NCI-H2107 treated with DMSO at 0.1 percent for 48 hours (cell line): ENCODE results near the gene GPLD1.
"Not testable (repeated sequence)": the region's sequence is repeated elsewhere in the genome, so short reads cannot be mapped to it uniquely, and the experiment has no call there.

Source experiments
- DNase-seq: peaks from one replicate; lab custom pipeline; 2025; ENCODE audit not compliant: unreplicated experiment; lab: John Stamatoyannopoulos, UW

The GPLD1 gene

GRCh38 chr6:24415753-24416152 is 73.6 kb downstream of the GPLD1 start:
- DNase-seq = no peak

DNA sequence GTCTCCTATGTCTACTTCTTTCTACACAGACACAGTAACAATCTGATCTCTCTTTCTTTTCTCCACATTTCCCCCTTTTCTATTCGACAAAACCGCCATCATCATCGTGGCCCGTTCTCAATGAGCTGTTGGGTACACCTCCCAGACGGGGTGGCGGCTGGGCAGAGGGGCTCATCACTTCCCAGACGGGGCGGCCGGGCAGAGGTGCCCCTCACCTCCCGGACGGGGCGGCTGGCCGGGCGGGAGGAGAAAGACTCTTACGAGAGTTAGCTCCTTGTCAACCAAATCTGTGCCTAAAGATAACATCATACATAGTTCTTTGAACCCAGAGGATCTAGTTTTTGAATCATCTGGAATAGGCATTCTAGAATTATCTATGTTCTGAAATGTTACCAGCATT is 74.8 kb downstream of the GPLD1 start:
- not testable (repeated sequence) for DNase-seq

GRCh38 chr6:24412294-24412693 is 77.1 kb downstream of the GPLD1 start:
- DNase-seq = no peak

DNA sequence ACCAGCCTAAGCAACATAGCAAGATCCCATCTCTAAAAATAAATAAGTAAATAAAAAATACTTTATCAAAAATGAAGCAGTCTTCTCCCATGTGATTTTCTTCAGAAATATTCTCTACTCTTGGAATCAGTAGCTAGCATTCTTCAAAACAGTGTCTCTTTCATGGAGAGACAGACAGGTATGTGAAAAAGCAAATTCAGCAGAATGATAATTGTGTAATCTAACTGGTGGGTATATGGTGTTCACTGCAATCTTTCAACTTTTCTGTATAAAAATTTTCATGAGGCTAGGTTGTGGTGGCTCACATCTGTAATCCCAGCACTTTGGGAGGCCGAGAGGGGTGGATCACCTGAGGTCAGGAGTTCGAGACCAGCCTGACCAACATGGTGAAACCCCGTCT is 78.8 kb downstream of the GPLD1 start:
- no peak for DNase-seq

- no peak for DNase-seq
These were observed 80.5 kb downstream of the GPLD1 start for GRCh38 chr6:24408719-24409410.

GRCh38 chr6:24405262-24405661 is 84.1 kb downstream of the GPLD1 start:
- DNase-seq = no peak

GRCh38 chr6:24403501-24403824 is 85.9 kb downstream of the GPLD1 start:
- no peak for DNase-seq

DNA sequence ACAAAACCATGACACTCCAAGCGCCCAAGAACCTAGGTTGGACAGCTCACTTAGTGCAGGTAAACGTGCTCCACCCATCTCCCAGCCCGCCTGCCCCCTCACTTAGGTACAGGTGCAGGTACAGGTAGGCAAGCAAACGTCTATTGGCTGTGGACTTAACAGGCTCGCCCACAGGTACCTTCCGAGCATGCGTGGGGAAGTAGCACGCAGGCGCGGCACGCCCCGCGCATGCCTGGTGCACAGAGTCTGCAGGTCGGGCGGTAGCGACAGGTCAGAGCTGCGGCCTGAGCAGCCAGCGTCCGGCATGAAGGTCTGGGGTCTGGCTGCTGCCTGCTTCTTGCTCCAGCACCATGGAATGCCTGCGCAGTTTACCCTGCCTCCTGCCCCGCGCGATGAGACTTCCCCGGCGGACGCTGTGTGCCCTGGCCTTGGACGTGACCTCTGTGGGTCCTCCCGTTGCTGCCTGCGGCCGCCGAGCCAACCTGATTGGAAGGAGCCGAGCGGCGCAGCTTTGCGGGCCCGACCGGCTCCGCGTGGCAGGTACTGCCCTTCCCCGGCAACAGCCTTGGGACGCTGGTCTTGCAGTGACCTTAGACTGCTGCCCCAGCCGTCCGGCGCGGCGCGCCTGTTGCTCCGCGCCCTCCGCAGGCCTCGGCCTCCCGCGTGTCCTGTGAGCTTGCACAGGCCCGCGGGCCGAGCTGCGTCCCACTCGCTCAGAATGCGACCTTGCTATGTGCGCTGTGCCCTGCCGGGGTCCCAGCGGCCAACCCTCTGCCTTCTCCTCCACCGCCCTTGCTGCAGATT is 86.5 kb downstream of the GPLD1 start, which contains the start of gene MRS2:
TSS of gene MRS2 (plus strand) at position 240 of the 804 bp plus-strand sequence. CDS start at position 351, 111 bp downstream.
- peak; percentile 76 for DNase-seq

DNA sequence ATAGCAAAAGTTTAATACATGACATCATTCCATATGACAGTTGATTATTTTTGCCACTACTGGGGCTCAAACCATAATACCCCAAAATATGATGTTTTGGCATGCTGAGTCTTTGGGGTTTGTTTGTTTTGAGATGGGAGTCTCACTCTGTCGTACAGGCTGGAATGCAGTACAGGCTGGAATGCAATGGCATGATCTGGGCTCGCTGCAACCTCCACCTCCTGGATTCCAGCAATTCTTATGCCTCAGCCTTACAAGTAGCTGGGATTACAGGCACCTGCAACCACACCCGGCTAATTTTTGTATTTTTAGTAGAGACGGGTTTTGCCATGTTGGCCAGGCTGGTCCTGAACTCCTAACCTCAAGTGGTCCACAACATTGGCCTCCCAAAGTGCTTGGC is 87.9 kb downstream of the GPLD1 start:
- no peak for DNase-seq

DNA sequence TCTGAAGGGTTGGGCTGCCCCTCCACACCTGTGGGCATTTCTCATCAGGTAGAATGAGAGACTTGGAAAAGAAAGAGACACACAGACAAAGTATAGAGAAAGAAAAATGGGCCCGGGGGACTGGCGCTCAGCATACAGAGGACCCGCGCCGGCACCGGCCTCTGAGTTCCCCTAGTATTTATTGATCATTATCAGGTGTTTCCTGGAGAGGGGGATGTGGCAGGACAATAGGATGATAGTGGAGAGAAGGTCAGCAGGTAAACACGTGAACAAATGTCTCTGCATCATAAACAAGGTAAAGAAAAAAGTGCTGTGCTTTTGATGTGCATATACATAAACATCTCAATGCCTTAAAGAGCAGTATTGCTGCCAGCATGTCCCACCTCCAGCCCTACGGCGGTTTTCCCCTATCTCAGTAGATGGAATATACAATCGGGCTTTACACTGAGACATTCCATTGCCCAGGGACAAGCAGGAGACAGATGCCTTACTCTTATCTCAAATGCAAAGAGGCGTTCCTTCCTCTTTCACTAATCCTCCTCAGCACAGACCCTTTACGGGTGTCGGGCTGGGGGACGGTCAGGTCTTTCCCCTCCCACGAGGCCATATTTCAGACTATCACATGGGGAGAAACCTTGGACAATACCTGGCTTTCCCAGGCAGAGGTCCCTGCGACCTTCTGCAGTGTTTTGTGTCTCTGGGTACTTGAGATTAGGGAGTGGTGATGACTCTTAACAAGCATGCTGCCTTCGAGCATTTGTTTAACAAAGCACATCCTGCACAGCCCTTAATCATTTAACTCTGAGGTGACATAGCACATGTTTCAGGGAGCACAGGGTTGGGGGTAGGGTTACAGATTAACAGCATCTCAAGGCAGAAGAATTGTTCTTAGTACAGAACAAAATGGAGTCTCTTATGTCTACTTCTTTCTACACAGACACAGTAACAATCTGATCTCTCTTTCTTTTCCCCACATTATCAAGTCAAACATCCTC is 89.0 kb downstream of the GPLD1 start:
- DNase-seq = not testable (repeated sequence)

GRCh38 chr6:24397631-24398030 is 91.7 kb downstream of the GPLD1 start:
- no peak for DNase-seq

DNA sequence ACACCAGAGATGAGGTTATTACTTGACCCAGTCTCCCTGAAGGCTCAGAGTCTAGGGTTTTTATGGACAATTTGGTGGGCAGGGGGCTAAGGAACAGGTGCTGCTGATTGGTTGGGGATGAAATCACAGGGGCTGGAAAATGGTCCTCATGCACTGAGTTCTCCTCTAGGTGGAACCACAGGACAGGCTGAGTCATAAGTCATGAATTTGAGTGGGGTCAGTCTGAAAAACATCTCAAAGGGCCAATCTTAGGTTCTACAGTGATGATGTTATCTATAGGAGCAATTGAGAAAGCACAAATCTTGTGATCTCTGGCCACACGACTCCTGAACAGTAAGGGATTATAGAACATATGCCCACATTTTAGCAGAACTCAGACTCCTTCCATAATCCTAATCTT is 92.6 kb downstream of the GPLD1 start:
- DNase-seq = no peak

DNA sequence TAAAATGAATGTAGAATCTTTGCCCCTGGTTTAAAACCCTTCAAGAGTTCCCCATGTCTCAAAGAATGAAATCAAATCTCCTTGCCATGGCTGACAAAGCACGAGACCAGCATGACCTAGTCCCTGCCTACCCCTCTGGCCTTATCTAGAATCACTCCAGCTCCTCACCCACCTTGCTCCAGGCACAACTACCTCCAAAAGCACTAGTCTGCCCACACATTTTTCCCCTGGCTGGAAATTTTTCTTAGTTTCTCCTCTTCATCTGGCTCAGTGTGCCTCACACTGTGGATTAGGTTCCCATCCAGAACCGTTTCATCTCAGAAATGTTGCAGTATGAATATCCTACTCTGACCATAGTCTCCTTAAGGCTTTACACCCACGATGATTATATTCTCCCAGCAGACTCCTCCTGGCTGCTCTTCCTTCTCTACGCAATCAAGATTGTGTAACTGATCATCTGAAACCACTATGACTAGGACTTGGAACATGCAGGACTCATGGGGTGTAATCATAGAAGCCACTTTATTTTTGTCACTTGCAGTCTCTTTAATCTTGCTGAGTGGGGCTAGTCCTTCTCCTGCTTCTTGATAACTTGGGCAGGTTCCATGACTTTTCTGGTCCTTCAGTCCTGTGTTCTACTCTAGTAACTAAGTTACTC is 94.5 kb downstream of the GPLD1 start:
- no peak for DNase-seq

DNA sequence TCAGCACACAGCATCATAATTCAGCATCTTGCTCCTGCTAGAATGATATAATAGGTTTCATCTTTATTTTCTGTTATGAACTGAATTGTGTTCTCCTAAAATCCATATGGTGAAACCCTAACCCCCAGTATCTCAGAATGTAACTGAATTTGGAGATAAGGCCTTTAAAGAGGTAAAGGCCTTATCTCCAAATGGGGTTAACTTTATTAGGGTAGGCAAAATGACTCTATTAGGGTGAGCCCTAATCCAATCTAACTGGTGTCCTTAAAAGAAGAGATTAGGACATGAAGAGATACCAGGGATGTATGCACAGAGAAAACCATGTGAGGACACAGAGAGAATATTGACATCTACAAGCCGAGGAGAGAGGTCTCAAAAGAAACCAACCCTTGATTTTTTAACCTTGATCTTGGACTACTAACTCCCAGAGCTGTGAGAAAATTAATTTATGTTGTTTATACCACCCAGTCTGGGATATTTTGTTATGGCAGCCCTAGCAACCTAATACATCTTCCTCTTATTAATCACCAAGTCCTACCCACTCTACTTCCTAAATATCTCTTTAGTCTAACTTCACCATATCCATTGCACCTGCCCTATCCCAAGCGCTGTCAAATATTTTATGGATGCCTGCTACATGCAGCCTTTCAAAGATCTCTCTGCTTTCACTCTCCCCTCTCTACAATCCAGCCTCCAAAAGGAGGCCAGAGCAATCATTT is 95.2 kb downstream of the GPLD1 start:
- no peak for DNase-seq

GRCh38 chr6:24391756-24392405 is 97.5 kb downstream of the GPLD1 start:
- no peak for DNase-seq

DNA sequence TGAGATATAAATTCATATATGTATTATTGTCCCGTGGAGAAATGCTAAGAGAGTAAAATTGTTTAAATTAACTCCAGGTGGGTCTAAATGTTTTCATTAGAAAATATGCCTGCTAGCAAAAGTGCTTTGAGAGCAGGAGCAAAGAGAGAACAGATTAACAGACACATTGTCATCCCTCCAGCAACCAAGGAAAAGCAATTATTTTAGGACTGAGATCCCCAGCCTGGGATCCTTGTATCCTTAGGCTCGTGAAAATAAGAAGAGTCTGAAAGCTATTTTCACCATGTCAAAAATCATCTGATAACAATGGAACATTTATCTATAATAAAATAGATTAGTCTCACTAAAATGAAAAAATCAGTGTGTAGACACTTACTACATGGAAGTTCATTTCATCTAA is 98.2 kb downstream of the GPLD1 start:
- no peak for DNase-seq

DNA sequence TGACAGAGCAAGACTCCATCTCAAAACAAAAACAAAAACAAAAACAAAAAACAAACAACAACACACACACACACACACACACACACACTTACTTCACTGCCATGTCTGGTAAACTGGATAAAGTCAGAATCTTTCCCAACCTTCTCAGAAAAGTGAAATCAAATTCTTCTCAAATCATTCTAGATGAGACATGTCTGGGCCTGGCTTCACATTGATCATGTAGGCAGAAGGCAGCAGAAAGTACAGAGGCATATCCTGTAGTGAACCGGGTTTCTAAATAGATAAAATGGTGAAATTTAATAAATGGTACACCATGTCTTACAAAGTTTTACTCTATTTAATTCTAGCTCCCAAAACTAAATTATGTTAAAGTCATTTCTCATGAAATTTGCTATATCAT is 101.6 kb downstream of the GPLD1 start:
- no peak for DNase-seq

DNA sequence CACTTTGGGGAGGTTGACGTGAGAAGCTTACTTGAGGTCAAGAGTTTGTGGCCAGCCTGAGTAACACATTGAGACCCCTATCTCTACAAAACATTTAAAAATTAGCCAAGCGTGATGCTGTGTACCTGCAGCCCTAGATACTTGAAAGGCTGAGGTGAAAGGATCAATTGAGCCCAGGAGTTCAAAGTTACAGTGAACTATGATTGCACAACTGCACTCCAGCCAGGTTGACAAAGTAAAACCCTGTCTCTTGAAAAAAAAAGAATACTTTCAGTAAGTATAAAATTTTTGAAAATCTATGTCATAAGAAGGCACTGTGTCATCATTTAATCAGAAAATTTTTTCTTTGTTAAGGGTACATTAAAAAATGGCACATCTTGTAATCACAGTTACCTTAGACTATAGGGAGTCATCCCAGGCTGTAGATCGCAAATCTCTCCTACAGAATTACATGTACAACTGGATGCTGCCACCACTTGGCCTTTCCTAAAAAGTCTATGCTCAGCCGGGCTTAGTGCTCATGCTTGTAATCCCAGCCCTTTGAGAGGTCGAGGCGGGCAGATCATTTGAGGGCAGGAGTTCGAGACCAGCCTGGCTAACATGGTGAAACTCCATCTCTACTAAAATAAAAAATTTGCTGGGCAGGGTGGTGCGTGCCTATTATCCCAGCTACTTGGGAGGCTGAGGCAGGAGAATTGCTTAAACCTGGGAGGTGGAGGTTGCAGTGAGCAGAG is 103.7 kb downstream of the GPLD1 start:
- no peak for DNase-seq
